Measurements from ENCODE around the gene UVSSA. TPM values are rescaled to one million over a fixed set of nuclear protein-coding genes. Genes with fewer than 3 reads are reported as not detected.

The UVSSA gene
- total and polyA plus RNA-seq, 9 of the 15 experiments (the other 6 are each of a cell fraction or from before 2014, with no cell fraction given): 0.21 to 14.6 (median 3.3) TPM

DNA sequence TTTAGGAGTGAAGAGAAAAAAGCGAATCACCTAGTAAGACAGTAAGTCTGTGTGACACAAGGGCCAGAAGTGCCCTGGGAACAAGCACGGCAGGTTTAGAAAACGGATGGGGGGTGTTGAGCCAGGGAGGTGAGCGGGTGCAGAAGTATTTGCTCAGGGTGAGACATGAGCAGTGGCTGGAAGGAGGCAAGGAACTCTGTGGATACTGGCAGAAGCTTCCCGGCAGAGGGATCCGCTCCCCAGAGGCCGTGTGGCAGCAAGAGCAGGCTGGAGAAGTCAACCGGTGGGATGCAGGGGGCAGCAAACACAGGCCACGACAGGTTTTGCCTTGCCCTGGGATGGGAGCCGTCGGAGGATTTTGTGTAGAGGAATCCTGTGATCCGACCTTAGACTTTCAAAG is 2.3 kb upstream of the UVSSA start (continued):
- TF ChIP-seq ZNF707 (CRISPR knock-in tag; conservative IDR thresholded peaks at IDR 0.05): no peak
- no peak for TF ChIP-seq PHF21A (IDR thresholded peaks at IDR 0.05; ENCODE audit: borderline replicate concordance, low read depth)
- TF ChIP-seq, protein P1, sequence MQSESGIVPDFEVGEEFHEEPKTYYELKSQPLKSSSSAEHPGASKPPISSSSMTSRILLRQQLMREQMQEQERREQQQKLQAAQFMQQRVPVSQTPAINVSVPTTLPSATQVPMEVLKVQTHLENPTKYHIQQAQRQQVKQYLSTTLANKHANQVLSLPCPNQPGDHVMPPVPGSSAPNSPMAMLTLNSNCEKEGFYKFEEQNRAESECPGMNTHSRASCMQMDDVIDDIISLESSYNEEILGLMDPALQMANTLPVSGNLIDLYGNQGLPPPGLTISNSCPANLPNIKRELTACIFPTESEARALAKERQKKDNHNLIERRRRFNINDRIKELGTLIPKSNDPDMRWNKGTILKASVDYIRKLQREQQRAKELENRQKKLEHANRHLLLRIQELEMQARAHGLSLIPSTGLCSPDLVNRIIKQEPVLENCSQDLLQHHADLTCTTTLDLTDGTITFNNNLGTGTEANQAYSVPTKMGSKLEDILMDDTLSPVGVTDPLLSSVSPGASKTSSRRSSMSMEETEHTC (IDR thresholded peaks at IDR 0.05): no peak
- TF ChIP-seq ZNF561 (CRISPR knock-in tag; conservative IDR thresholded peaks at IDR 0.05): no peak
- TF ChIP-seq ZNF282 (CRISPR knock-in tag; IDR thresholded peaks at IDR 0.05): no peak
- TF ChIP-seq, protein P2, sequence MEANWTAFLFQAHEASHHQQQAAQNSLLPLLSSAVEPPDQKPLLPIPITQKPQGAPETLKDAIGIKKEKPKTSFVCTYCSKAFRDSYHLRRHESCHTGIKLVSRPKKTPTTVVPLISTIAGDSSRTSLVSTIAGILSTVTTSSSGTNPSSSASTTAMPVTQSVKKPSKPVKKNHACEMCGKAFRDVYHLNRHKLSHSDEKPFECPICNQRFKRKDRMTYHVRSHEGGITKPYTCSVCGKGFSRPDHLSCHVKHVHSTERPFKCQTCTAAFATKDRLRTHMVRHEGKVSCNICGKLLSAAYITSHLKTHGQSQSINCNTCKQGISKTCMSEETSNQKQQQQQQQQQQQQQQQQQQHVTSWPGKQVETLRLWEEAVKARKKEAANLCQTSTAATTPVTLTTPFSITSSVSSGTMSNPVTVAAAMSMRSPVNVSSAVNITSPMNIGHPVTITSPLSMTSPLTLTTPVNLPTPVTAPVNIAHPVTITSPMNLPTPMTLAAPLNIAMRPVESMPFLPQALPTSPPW (CRISPR knock-in tag; IDR thresholded peaks at IDR 0.05): no peak
- TF ChIP-seq POLR2G (IDR thresholded peaks at IDR 0.05; ENCODE audit: low read depth, low read length): no peak
- no peak for TF ChIP-seq CREB1 (IDR thresholded peaks at IDR 0.05)
- TF ChIP-seq CREB1 (CRISPR knock-in tag; IDR thresholded peaks at IDR 0.05): no peak

Data from K562 (cell line).